Measurements from ENCODE around the gene CHSY1.
"Not testable (repeated sequence)": the region's sequence is repeated elsewhere in the genome, so short reads cannot be mapped to it uniquely, and the experiment has no call there.

Gene CHSY1

GRCh38 chr15:101233651-101234280 lies 18.1 kb downstream of the CHSY1 start:
- DNase-seq (ENCODE audit: low read depth in 1 of 2, low spot score in 1 of 2) = no peak
- TF ChIP-seq JUND (IDR thresholded peaks at IDR 0.05; ENCODE audit: low read depth) = no peak
- in situ Hi-C loops (cut with HindIII; ENCODE audit: low pct_unique_long_range_greater_than_20kb, low sequenced_read_pairs) = no loop called here

- no peak for TF ChIP-seq JUND (IDR thresholded peaks at IDR 0.05; ENCODE audit: low read depth)
- DNase-seq (ENCODE audit: low read depth in 1 of 2, low spot score in 1 of 2) = no peak
- in situ Hi-C loops (cut with HindIII; ENCODE audit: low pct_unique_long_range_greater_than_20kb, low sequenced_read_pairs) = no loop called here
Observed at GRCh38 chr15:101232677-101233076, 19.2 kb downstream of the CHSY1 start.

- no peak for TF ChIP-seq JUND (IDR thresholded peaks at IDR 0.05; ENCODE audit: low read depth)
- DNase-seq (ENCODE audit: low read depth in 1 of 2, low spot score in 1 of 2) = no peak
- in situ Hi-C loops (cut with HindIII; ENCODE audit: low pct_unique_long_range_greater_than_20kb, low sequenced_read_pairs) = no loop called here
Observed at GRCh38 chr15:101228313-101228712, 23.5 kb downstream of the CHSY1 start.

- TF ChIP-seq JUND (IDR thresholded peaks at IDR 0.05; ENCODE audit: low read depth) = no peak
Observed at GRCh38 chr15:101225658-101226057, 26.2 kb downstream of the CHSY1 start.

GRCh38 chr15:101221902-101222301 lies 29.9 kb downstream of the CHSY1 start:
- no peak for DNase-seq (ENCODE audit: low read depth in 1 of 2, low spot score in 1 of 2)
- TF ChIP-seq JUND (IDR thresholded peaks at IDR 0.05; ENCODE audit: low read depth) = no peak
- in situ Hi-C loops (cut with HindIII; ENCODE audit: low pct_unique_long_range_greater_than_20kb, low sequenced_read_pairs) = no loop called here

More at GRCh38 chr15:101225658-101226057, 26.2 kb downstream of the CHSY1 start:
- no peak for DNase-seq (ENCODE audit: low read depth in 1 of 2, low spot score in 1 of 2)
- in situ Hi-C loops (cut with HindIII; ENCODE audit: low pct_unique_long_range_greater_than_20kb, low sequenced_read_pairs) = no loop called here

GRCh38 chr15:101220060-101220459 lies 31.8 kb downstream of the CHSY1 start:
- no peak for TF ChIP-seq JUND (IDR thresholded peaks at IDR 0.05; ENCODE audit: low read depth)
- no peak for DNase-seq (ENCODE audit: low read depth in 1 of 2, low spot score in 1 of 2)
- in situ Hi-C loops (cut with HindIII; ENCODE audit: low pct_unique_long_range_greater_than_20kb, low sequenced_read_pairs) = no loop called here

- DNase-seq (ENCODE audit: low read depth in 1 of 2, low spot score in 1 of 2) = no peak
- no peak for TF ChIP-seq JUND (IDR thresholded peaks at IDR 0.05; ENCODE audit: low read depth)
- in situ Hi-C loops (cut with HindIII; ENCODE audit: low pct_unique_long_range_greater_than_20kb, low sequenced_read_pairs) = no loop called here
Observed at GRCh38 chr15:101219441-101219840, 32.4 kb downstream of the CHSY1 start.

- DNase-seq (ENCODE audit: low read depth in 1 of 2, low spot score in 1 of 2) = peak in 1 of 2 experiments; percentile 56
- in situ Hi-C loops (cut with HindIII; ENCODE audit: low pct_unique_long_range_greater_than_20kb, low sequenced_read_pairs) = no loop called here
- TF ChIP-seq JUND (IDR thresholded peaks at IDR 0.05; ENCODE audit: low read depth) = no peak
Observed at GRCh38 chr15:101217446-101217845, 34.4 kb downstream of the CHSY1 start.

GRCh38 chr15:101216100-101216499 lies 35.7 kb downstream of the CHSY1 start:
- in situ Hi-C loops (cut with HindIII; ENCODE audit: low pct_unique_long_range_greater_than_20kb, low sequenced_read_pairs) = no loop called here
- TF ChIP-seq JUND (IDR thresholded peaks at IDR 0.05; ENCODE audit: low read depth) = no peak
- DNase-seq (ENCODE audit: low read depth in 1 of 2, low spot score in 1 of 2) = no peak

GRCh38 chr15:101215681-101216080 lies 36.2 kb downstream of the CHSY1 start:
- no peak for TF ChIP-seq JUND (IDR thresholded peaks at IDR 0.05; ENCODE audit: low read depth)
- in situ Hi-C loops (cut with HindIII; ENCODE audit: low pct_unique_long_range_greater_than_20kb, low sequenced_read_pairs) = no loop called here
- no peak for DNase-seq (ENCODE audit: low read depth in 1 of 2, low spot score in 1 of 2)

- in situ Hi-C loops (cut with HindIII; ENCODE audit: low pct_unique_long_range_greater_than_20kb, low sequenced_read_pairs); DNase-seq (ENCODE audit: low read depth in 1 of 2, low spot score in 1 of 2): not testable (repeated sequence)
Observed at GRCh38 chr15:101214435-101215097, 37.3 kb downstream of the CHSY1 start.

- in situ Hi-C loops (cut with HindIII; ENCODE audit: low pct_unique_long_range_greater_than_20kb, low sequenced_read_pairs) = no loop called here
- DNase-seq (ENCODE audit: low read depth in 1 of 2, low spot score in 1 of 2) = peak in 1 of 2 experiments; percentile 20
- no peak for TF ChIP-seq JUND (IDR thresholded peaks at IDR 0.05; ENCODE audit: low read depth)
Observed at GRCh38 chr15:101213570-101213969, 38.3 kb downstream of the CHSY1 start.

- TF ChIP-seq JUND (IDR thresholded peaks at IDR 0.05; ENCODE audit: low read depth) = no peak
- in situ Hi-C loops (cut with HindIII; ENCODE audit: low pct_unique_long_range_greater_than_20kb, low sequenced_read_pairs) = no loop called here
- no peak for DNase-seq (ENCODE audit: low read depth in 1 of 2, low spot score in 1 of 2)
Observed at GRCh38 chr15:101213147-101213546, 38.7 kb downstream of the CHSY1 start.

GRCh38 chr15:101211897-101212296 lies 40.0 kb downstream of the CHSY1 start:
- DNase-seq (ENCODE audit: low read depth in 1 of 2, low spot score in 1 of 2) = no peak
- in situ Hi-C loops (cut with HindIII; ENCODE audit: low pct_unique_long_range_greater_than_20kb, low sequenced_read_pairs) = no loop called here
- no peak for TF ChIP-seq JUND (IDR thresholded peaks at IDR 0.05; ENCODE audit: low read depth)

All from T47D (cell line).